DMS 273 (cell line): ENCODE measurements around the gene AGBL4.

ENCODE experiments used
- DNase-seq: peaks from one replicate; lab custom pipeline; 2025; ENCODE audit not compliant: unreplicated experiment; lab: John Stamatoyannopoulos, UW

AGBL4 gene

DNA sequence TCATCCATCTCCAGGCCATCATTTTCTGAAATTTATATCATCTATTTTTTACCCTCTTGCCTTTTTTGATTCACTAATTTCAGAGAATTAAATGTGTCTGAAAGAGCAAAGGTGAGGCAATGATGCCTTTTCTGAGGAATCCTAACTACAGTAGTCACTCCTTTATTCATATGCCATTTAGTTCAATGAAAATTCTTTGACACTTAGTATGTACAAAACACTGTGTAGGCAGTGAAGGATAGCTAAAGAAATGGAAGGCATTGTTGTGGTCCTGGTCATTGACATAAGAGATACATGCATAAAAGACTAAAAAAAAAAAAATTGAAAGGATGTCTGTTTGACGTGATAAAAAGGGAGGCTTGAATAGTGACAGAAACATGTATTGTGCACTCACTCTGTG is 1075.2 kb downstream of the AGBL4 start:
- DNase-seq = no peak

DNA sequence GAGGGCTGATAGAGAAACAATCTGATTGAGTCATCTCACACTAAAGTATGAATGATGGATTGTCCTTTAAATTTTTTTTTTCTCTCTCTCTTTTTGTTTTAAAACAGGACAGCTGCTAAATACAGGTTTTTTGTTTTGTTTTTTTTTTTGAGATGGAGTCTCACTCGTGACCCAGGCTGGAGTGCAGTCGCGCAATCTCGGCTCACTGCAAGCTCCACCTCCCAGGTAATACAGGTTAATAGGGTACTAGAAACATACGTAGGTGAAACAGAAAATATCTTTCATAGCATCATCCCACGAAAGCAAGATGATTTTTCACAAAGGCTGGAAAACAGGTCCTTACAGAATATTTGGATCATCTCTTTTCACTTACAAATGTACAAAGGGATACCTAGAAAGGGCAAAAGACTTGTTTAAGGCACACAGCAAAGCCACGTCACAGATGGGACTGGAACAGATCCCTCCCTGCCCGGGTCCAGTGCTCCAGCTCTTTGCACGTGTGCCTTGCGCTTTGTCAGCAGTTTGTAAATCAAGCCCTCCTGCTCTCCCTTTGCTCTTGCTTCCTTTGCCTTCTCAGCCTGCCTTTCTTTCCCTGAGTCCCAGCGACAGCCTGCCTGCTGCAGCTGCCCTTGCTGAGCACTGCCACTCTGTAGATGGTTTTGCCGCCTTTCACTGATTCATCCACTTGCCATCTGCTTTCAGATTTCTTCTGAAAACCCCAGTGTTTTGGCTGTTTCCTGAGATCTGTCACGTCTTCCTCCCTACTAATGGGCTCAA is 1075.8 kb downstream of the AGBL4 start:
- DNase-seq = peak; percentile 72

DNA sequence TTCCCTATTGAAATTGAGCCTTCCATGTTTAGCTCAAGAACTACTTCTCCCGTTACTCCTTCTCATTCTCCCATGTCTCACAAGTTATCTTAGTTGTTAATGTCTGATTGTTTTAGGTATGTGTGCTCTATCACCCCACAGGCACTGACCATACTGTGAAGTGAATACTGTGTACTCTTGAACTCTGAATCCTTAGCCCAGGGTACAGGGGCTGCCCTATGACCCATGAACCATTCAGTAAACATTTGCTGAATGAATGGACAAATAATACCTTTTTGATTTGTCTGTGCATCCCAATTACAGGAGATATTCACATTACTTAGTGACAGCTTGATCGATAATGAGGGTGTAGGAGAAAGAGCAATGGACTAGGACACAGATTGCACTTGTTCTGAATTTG is 1077.7 kb downstream of the AGBL4 start:
- DNase-seq = no peak

DNA sequence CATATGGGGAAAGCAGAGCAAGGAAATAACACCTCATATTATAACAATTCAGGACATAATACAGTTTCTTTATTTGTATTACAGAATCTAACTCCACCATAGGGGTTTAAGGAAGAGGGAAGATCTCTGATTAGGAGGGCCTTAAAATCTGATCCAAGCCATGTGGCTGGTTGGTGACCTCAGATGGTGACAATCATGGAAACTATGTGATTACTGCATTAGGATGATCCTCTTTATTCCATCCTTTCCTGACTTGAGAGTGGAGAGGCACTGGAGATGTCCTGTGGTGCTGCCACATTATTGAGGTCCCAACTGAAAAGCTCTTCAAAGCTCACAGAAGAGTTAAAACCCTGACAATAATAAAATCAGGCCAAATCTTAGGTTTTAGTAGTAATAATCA is 1078.9 kb downstream of the AGBL4 start:
- DNase-seq = no peak

DNA sequence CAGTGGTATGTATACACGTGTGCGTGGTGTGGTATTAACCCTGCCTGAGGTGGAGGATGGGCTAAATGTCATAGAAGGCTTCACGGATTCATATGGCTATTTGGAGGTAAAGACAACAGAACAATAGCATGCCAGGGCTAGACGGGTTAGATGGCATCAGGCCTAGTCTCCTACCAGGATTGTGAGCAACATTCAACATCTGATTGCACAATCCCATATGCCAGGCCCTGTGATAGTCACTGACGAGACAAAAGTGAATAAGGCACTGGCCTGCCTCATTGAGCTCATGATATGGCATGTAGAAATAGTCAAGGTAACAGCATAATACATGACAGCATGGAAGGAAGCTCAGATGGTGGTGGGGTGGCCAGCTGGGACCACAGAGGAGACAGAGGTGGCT is 1079.9 kb downstream of the AGBL4 start:
- DNase-seq = no peak

DNA sequence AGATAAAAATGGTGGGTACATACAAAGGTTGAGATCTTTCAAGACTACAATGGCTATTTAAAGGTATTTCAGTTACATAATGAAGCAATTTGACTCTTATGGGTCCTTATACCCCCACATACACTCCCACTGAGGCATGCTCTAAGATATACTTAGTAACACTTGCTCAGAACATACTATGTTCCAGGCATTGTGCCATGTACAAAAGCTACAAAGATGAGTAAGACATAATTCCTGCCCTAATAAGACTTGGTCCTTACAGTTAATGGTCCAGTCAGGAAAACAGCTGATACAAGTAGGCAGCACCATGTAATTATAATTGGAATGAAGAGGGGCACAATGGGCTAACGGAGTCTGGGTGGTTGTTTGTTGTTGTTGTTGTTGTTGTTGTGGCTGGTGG is 1080.4 kb downstream of the AGBL4 start:
- DNase-seq = no peak

DNA sequence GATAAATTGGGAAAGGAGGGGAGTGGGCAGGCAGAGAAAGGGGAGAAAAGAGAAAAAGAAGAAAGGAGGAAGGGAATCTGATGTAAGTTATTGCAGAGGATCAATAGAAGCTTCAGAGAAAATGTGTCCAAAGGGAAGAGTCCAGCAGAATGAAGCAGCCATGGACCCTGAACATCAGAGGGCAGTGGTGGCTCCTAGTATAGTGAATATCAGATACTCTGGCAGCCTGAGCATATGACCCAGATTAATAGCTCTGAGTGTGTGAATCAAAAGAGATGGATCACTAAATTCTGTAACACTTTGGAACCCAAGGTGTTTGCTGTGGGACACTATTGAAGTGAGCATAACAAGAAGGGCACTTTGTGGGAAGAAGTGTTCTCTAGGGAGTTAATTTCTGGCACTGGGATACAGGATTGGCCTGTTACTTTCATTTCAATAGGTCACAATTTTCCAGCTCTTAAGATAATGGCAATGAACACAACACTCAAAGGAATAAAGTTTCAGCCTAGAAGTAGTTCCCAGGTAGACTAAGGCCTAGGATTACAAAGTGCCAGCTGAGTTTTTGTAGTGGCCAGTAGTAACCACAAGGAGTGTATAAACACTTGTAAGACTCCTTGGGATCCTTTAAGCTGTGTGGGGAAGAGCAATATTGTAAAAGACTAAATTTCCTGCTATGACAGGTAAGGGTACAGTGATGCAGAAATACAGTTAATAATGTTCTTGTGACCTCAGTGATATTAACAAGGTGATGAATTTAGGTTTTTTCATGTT is 1082.6 kb downstream of the AGBL4 start:
- peak; percentile 11 for DNase-seq

DNA sequence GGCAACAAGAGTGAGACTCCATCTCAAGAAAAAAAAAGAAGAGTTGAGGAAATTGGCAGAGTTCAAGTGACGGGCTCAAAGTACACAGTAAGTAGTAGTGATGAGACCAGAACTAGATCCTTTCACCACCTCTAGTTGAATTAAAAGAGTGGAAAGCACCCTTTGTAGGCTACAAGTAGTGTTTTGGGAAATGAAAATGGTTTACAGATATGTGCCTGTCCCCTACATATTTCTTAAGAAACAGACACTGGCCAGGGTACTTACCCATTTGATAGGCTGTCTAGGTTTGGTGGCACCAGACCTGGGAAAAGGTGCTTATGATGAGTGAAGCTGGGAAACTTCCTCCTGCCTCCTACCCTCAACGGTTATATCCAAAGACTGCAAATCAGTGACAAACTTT is 1083.4 kb downstream of the AGBL4 start:
- DNase-seq = no peak

DNA sequence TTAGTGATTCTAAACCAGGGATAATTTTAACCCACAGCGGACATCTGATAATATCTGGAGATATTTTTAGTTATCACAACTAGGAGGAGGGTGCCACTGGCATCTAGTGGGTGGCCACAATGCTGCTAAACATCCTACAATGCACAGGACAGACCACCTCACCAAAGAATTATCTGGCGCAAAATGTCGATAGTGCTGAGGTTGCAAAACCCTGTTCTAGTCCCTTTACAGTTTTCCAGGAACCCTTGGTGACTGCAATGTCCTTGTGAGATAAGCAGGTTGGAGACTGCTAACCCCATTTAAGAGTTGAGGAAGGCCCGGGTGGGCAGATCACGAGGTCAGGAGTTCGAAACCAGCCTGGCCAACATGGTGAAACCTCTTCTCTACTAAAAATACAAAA is 1083.9 kb downstream of the AGBL4 start:
- no peak for DNase-seq

DNA sequence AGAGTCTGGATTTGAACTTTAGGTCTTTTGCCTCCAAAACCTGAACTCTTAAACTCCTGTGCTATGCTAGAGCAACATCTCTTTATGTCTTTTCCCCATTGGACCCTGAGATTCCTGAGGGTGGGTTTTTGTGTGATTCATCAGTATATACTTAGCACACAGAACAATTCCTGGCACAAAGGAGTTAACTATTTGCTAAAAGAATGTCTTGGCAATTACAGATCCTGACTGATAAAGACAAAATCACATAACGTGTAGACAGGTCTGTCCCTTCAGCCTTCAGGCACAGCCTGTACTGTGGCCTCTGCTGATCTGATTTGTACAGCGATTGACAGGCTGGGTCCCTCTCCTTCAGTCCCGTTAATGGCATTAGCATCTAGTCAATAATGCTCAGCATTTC is 1084.7 kb downstream of the AGBL4 start:
- no peak for DNase-seq

DNA sequence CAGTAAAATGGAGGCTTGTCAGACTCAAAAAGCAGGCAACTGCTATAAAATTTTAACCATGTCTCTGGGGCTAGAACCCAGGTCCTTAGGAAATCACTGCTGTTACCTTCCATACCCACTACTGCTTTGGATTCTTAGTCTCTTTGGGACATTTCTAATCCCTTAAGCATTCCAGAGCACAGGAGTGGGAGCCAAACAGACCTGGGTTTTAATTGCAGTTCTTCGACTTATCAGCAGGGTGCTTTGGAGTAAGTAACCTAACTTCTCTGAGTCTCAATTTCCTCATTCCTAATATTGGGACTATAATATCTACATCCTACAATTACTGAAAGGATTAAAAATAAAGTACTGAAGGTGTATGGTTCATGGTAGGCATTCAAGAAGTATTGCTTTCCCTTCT is 1086.0 kb downstream of the AGBL4 start:
- DNase-seq = no peak

DNA sequence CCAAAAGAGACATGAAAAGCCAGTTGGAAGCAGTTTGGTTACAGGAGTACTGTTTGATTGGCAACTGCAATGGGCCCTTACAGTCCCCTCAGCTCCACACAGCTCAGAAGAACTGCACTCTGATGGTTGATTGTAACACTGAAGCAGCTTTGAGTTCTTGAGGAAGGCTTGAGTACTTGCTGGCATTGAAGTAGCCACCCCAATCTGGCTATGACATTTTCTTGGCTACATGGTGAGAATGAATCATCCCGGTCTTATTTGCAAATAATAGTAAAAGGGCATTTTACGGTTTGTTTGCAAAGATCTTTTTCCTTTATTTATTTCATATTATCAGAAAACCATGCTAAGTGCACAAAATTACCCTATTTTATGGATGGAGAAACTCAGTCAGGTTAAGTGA is 1087.3 kb downstream of the AGBL4 start:
- no peak for DNase-seq

DNA sequence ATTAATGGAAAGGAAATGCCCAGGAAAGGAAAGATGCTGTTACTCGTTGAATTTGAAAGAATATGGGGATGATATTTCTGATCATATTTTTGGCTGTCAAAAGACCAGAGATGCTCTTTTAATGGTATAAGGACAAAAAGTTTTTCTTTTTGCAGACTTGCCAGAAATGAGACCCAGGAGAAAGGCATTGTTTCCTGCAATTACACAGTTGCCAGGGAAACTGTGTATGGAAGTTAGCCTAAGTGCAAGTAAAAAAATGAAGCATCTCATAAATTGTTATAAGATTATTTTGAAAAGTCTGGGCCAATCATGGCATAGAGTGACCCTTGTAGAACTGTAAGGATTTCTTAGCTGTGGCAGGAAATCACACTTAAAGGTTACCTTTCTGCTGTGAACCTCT is 1091.4 kb downstream of the AGBL4 start:
- DNase-seq = no peak

DNA sequence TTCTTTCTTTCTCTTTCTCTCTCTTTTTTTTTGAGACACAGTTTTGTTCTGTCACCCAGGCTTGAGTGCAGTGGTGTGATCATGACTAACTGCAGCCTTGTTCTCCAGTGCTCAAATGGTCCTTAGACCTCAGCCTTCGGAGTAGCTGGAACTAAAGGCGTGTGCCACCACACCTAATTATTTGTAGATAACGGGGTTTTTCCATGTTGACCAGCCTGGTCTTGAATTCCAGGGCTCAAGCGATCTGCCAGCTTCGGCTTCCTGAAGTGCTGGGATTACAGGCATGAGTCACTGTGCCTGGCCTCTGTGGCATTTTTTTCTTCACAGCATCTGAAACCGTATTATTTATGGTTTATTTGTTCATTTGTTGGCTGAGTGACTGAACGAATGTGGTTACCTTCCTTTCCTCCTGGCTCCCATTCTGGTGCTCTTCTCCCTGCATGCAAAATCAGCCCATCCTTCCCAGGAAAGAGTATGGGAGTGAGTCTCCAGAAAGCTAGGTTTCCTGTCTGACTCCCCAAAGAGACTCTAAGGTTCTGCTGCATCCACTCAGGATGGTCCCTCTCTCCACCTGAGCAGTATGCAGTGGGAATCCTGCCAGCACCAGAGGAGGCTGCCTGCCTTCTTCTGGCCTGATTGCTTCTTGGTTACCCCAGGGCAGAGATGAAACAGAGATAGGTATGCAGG is 1092.1 kb downstream of the AGBL4 start:
- DNase-seq = no peak

DNA sequence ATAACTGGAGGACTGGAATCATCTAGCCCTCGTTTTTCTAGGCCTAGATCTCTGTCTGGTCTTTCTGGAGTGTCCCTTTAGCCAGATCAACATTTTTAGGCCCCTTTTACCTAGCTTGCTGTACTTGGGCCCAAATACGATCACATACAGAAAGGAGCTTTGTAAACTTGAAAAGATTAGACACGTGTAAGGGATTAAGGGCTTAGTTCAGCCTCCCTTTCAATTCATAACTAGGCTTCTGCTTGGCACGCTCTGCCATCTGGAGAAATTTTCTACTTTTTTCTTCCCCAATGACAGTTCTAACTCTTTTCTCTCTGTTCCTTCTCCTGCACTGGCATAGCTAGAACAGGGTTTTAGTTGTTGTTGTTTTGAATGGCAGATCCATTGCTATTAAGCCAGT is 1093.7 kb downstream of the AGBL4 start:
- DNase-seq = no peak

DNA sequence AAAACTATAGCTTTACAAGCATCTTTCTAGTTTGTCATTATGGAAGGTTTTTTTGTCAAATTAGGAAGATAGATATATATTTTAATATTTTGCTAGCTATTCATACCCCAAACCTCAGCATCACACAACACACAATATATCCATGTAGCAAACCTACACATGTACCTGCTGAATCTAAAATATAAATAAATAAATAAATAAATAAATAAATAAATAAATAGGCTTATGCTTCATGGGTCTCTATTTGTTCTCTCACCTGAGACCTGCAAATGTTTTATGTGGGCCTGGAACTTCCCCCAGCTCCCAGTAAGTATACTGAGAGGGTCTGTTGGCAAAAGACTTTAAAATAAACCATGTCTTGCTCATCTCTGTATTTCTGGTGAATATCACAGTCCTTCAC is 1099.7 kb downstream of the AGBL4 start:
- DNase-seq = no peak

DNA sequence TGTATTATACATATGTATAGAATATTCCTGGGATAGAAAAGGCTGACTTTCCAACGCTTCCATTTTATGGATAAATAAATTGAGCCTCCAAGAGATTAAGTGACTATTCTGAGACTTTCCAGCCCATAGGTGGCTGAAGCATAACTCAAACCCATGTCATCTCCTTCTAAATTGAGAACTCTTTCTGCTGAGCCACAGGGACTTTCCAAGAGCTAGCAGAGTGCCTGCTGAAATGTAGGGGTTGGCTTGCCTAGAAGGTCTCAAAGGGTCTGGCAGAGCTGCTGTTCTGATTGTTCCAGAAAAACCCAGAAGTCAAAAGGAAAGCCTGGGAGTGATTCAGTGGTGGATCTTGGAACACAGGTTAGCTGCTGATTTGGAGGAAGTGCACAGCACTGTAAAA is 1100.6 kb downstream of the AGBL4 start:
- no peak for DNase-seq

DNA sequence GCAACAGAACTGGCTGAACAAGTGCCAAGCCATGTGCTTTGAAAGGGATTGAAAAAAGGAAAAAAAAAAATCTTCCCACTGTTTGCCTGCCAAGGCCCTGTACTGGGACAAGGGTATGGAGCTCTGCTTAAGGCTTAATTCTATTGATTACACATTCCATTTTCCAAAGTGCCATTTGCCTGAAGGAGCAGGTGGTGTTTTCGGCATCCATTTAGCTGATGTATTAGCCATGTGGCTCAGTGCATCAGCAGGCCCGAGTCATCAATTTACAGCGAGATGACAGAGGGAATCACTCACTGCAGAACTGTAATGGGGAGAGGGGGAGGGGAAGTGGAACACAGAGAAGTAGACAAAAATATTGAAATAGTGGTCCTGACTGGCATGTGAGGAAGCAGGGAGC is 1102.9 kb downstream of the AGBL4 start:
- DNase-seq = peak; percentile 10

DNA sequence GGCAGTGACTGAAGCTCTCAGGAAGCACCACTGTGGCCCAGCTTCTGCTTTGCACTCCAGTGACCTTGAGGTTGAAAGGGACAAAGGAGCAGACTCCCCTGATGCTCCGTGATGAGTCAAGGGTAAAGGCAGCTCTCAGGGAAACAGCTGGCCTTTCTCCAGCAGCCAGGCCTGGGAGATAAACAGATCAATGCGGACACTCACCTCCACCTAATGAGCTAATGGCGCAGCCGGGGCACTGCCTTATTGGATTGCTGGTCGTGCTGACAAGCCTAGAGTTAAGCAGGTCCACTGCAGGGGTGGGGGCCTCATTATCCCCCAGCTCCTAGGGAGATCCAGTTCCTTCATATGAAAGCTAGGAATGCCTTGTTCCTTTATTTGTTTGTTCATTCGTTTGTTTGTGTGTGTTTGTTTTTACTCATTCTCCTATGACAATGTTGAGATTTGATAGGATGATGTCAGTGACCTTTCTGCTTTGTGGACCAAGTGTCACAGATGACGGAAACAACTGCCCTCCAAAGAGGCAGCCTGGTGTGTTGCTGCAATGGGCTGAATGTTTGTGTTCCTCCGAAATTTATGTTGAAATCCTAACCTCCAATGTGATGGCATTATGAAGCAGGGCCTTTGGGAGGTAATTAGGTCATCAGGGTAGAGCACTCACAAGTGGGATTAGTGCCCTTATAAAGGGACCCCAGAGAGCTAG is 1105.7 kb downstream of the AGBL4 start:
- no peak for DNase-seq

DNA sequence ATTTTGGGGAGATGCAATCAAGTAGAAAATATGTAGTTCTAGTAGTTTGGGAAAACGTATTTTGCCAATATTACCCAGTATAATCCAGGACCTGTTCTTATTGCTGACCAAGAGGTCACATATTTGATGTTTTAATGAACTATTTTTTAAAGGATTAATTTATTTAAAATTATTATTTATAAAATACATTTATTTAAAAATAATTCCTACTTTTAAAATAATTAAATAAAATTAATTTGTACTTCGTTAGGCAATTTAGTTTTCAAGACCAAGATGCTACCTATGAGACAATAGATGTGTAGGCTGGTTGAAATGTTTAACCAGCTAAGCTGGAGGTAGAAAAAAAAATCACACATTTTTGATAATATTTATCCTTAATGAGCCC is 1106.7 kb downstream of the AGBL4 start:
- DNase-seq = no peak
